Stimulated activated CD4-positive, alpha-beta T cell treated with anti-CD3 and anti-CD28 coated beads, Interleukin-15, amount 100 ng/mL, for 48 hours (primary cell): ENCODE measurements around the gene CD226.
"Not testable (repeated sequence)": the region's sequence is repeated elsewhere in the genome, so short reads cannot be mapped to it uniquely, and the experiment has no call there.

Experiments
- DNase-seq, 2 donors: peaks; one replicate each; pipeline ENCODE4 v3.0.0-alpha.2; 2020; ENCODE audit warnings: low read depth in 2 of 2

Gene CD226

GRCh38 chr18:69908838-69909237 lies 38.8 kb downstream of the CD226 start:
- no peak for DNase-seq

GRCh38 chr18:69906765-69907164 lies 40.9 kb downstream of the CD226 start:
- no peak for DNase-seq

- no peak for DNase-seq
Observed at GRCh38 chr18:69900941-69901340, 46.7 kb downstream of the CD226 start.

GRCh38 chr18:69899154-69899923 lies 48.3 kb downstream of the CD226 start:
- DNase-seq, result not testable (repeated sequence)

GRCh38 chr18:69898241-69898861 lies 49.3 kb downstream of the CD226 start:
- no peak for DNase-seq

- no peak for DNase-seq
Observed at GRCh38 chr18:69897397-69898108, 50.1 kb downstream of the CD226 start.

GRCh38 chr18:69895066-69896047 lies 52.3 kb downstream of the CD226 start:
- DNase-seq, result no peak

GRCh38 chr18:69894467-69894866 lies 53.2 kb downstream of the CD226 start:
- DNase-seq, result no peak

GRCh38 chr18:69890558-69890957 lies 57.1 kb downstream of the CD226 start:
- DNase-seq, result no peak

GRCh38 chr18:69889009-69889408 lies 58.7 kb downstream of the CD226 start:
- no peak for DNase-seq

- no peak for DNase-seq
Observed at GRCh38 chr18:69887256-69887655, 60.4 kb downstream of the CD226 start.

- peak in 1 of 2 donors; percentile 49 for DNase-seq
Observed at GRCh38 chr18:69885841-69886531, 61.7 kb downstream of the CD226 start.

GRCh38 chr18:69885355-69885754 lies 62.3 kb downstream of the CD226 start:
- DNase-seq, result no peak

- no peak for DNase-seq
Observed at GRCh38 chr18:69883781-69884180, 63.9 kb downstream of the CD226 start.

- DNase-seq, result no peak
Observed at GRCh38 chr18:69882965-69883668, 64.6 kb downstream of the CD226 start.

- no peak for DNase-seq
Observed at GRCh38 chr18:69880083-69880482, 67.6 kb downstream of the CD226 start.

- not testable (repeated sequence) for DNase-seq
Observed at GRCh38 chr18:69879051-69879450, 68.6 kb downstream of the CD226 start.

- no peak for DNase-seq
Observed at GRCh38 chr18:69878213-69878933, 69.3 kb downstream of the CD226 start.

GRCh38 chr18:69876490-69876889 lies 71.2 kb downstream of the CD226 start:
- DNase-seq, result no peak

- DNase-seq, result no peak
Observed at GRCh38 chr18:69874058-69874457, 73.6 kb downstream of the CD226 start.
